Large intestine (tissue), 3 donors: ENCODE data around the gene SHLD1. TPM values are rescaled to one million over a fixed set of nuclear protein-coding genes. Genes with fewer than 3 reads are reported as not detected.
A peak's percentile ranks its signal among the peaks of the same experiment; 100 is the strongest.
"Not testable (repeated sequence)": the region's sequence is repeated elsewhere in the genome, so short reads cannot be mapped to it uniquely, and the experiment has no call there.

Experiments used
- DNase-seq, 2 donors: peaks; one replicate each; pipeline versions ENCODE4 v3.0.0 to v3.0.0-alpha.2; 2013
- H3K27ac ChIP-seq: one replicate; pipeline ENCODE4 v1.5.1; 2013; ENCODE audit warnings: low read length
- H3K27me3 ChIP-seq: 2 replicates; pipeline ENCODE4 v1.6.1; 2013; ENCODE audit warnings: low read length; ENCODE audit not compliant: control insufficient read depth, insufficient read depth
- H3K36me3 ChIP-seq: 2 replicates; pipeline ENCODE4 v1.6.1; 2013; ENCODE audit warnings: low read length; ENCODE audit not compliant: control insufficient read depth, insufficient read depth
- H3K4me1 ChIP-seq: one replicate; pipeline ENCODE4 v1.6.1; 2013; ENCODE audit warnings: low read length; ENCODE audit not compliant: control insufficient read depth, insufficient read depth
- H3K4me3 ChIP-seq: one replicate; pipeline ENCODE4 v1.5.1; 2013; ENCODE audit warnings: low read length
- H3K9me3 ChIP-seq: one replicate; pipeline ENCODE4 v1.6.1; 2013; ENCODE audit warnings: mild to moderate bottlenecking, low read depth, low read length, moderate library complexity; ENCODE audit not compliant: control insufficient read depth
- WGBS: methylation state at CpG from one replicate; pipeline ENCODE4 v1.1.5; 2013; ENCODE audit warnings: low lambda C conversion rate; ENCODE audit not compliant: insufficient coverage; 5-methylcytosine and 5-hydroxymethylcytosine counted together
- polyA plus RNA-seq: library from polyadenylated mRNA; unstranded; fragments of 120-200 nt; gene quantifications from one replicate; pipeline ENCODE4 v1.2.1, GENCODE V29; 2013

Gene SHLD1
- polyA plus RNA-seq, 1 donor: 14.6 TPM

GRCh38 chr20:5734602-5735001 is 15.6 kb upstream of the SHLD1 start:
- no peak for DNase-seq
- Histone ChIP-seq H3K27me3 (no peaks in the 10 kb centered on the region), H3K9me3 (no peaks in the 10 kb centered on the region), H3K27ac (no peak overlapping the region), H3K4me3 (no peak overlapping the region), H3K4me1 (peaks cover 26% of the 10 kb centered on the region), H3K36me3 (no peaks in the 10 kb centered on the region)
- WGBS: 60% methylated on average over 1 of the region's 1 CpG

- no peaks in the 10 kb centered on the region for H3K9me3 ChIP-seq
- H3K4me3 ChIP-seq: no peak overlapping the region
- DNase-seq: peak in 1 of 2 donors; percentile 26
- no peaks in the 10 kb centered on the region for H3K27me3 ChIP-seq
- no peak overlapping the region for H3K27ac ChIP-seq
- WGBS: no CpG with 5 or more reads among the region's 3 CpGs
- no peaks in the 10 kb centered on the region for H3K36me3 ChIP-seq
- H3K4me1 ChIP-seq: peaks cover 26% of the 10 kb centered on the region
These were observed 14.2 kb upstream of the SHLD1 start for GRCh38 chr20:5735845-5736510.

GRCh38 chr20:5737619-5737953 is 12.6 kb upstream of the SHLD1 start:
- no CpG with 5 or more reads among the region's 3 CpGs for WGBS
- no peaks in the 10 kb centered on the region for H3K9me3 ChIP-seq
- H3K4me3 ChIP-seq: no peak overlapping the region
- no peaks in the 10 kb centered on the region for H3K36me3 ChIP-seq
- H3K4me1 ChIP-seq: peaks cover 26% of the 10 kb centered on the region
- peak overlapping the region; percentile 11 for H3K27ac ChIP-seq
- no peaks in the 10 kb centered on the region for H3K27me3 ChIP-seq
- no peak for DNase-seq

GRCh38 chr20:5737966-5738365 is 12.2 kb upstream of the SHLD1 start:
- H3K36me3 ChIP-seq: no peaks in the 10 kb centered on the region
- DNase-seq: no peak
- H3K27ac ChIP-seq: no peak overlapping the region
- H3K9me3 ChIP-seq: no peaks in the 10 kb centered on the region
- no peaks in the 10 kb centered on the region for H3K27me3 ChIP-seq
- peaks cover 26% of the 10 kb centered on the region for H3K4me1 ChIP-seq
- H3K4me3 ChIP-seq: no peak overlapping the region
- no CpG with 5 or more reads among the region's 3 CpGs for WGBS

GRCh38 chr20:5740643-5741042 is 9.6 kb upstream of the SHLD1 start:
- H3K9me3 ChIP-seq, DNase-seq, H3K4me3 ChIP-seq, H3K27me3 ChIP-seq, H3K36me3 ChIP-seq, H3K27ac ChIP-seq: not testable (repeated sequence)
- peaks cover 33% of the 10 kb centered on the region for H3K4me1 ChIP-seq
- WGBS: no CpG with 5 or more reads among the region's 5 CpGs

GRCh38 chr20:5741089-5741488 is 9.1 kb upstream of the SHLD1 start:
- peaks cover 38% of the 10 kb centered on the region for H3K4me1 ChIP-seq

GRCh38 chr20:5742041-5742440 is 8.2 kb upstream of the SHLD1 start:
- Histone ChIP-seq H3K9me3 (no peaks in the 10 kb centered on the region), H3K27me3 (no peaks in the 10 kb centered on the region), H3K4me3 (no peak overlapping the region), H3K36me3 (no peaks in the 10 kb centered on the region), H3K4me1 (peaks cover 42% of the 10 kb centered on the region), H3K27ac (no peak overlapping the region)
- DNase-seq: no peak
- 100% methylated on average over 1 of the region's 2 CpGs for WGBS

More at GRCh38 chr20:5741089-5741488, 9.1 kb upstream of the SHLD1 start:
- Histone ChIP-seq H3K27ac (no peak overlapping the region), H3K4me3 (no peak overlapping the region), H3K36me3 (no peaks in the 10 kb centered on the region), H3K27me3 (no peaks in the 10 kb centered on the region), H3K9me3 (no peaks in the 10 kb centered on the region)
- no peak for DNase-seq
- WGBS: 100% methylated on average over 1 of the region's 2 CpGs

- Histone ChIP-seq H3K4me1 (peaks cover 42% of the 10 kb centered on the region), H3K27me3 (no peaks in the 10 kb centered on the region), H3K4me3 (no peak overlapping the region), H3K36me3 (no peaks in the 10 kb centered on the region), H3K9me3 (no peaks in the 10 kb centered on the region), H3K27ac (peak overlapping the region; percentile 55)
- DNase-seq: peak; percentile 48 to 82
- WGBS: no CpG with 5 or more reads among the region's 8 CpGs
These were observed 4.7 kb upstream of the SHLD1 start for GRCh38 chr20:5745416-5746030.

- Histone ChIP-seq H3K4me1 (peaks cover 43% of the 10 kb centered on the region), H3K4me3 (no peak overlapping the region), H3K27me3 (no peaks in the 10 kb centered on the region), H3K36me3 (no peaks in the 10 kb centered on the region), H3K27ac (peak overlapping the region; percentile 55), H3K9me3 (no peaks in the 10 kb centered on the region)
- no peak for DNase-seq
- 17% methylated on average over 1 of the region's 1 CpG for WGBS
These were observed 4.1 kb upstream of the SHLD1 start for GRCh38 chr20:5746064-5746463.

- peak overlapping the region; percentile 83 for H3K27ac ChIP-seq
- WGBS: no CpG with 5 or more reads among the region's 6 CpGs
- H3K36me3 ChIP-seq: no peaks in the 10 kb centered on the region
- DNase-seq: peak; percentile 66 to 88
- H3K9me3 ChIP-seq: no peaks in the 10 kb centered on the region
- H3K4me1 ChIP-seq: peaks cover 53% of the 10 kb centered on the region
- no peak overlapping the region for H3K4me3 ChIP-seq
- no peaks in the 10 kb centered on the region for H3K27me3 ChIP-seq
These were observed 2.0 kb upstream of the SHLD1 start for GRCh38 chr20:5748246-5748645.

GRCh38 chr20:5749512-5749951 is 669 bp upstream of the SHLD1 start:
- not testable (repeated sequence) for H3K4me3 ChIP-seq, H3K9me3 ChIP-seq, DNase-seq, H3K36me3 ChIP-seq, H3K27me3 ChIP-seq
- WGBS: no CpG with 5 or more reads among the region's 12 CpGs
- peaks cover 57% of the 10 kb centered on the region for H3K4me1 ChIP-seq
- peak overlapping the region; percentile 91 for H3K27ac ChIP-seq
